GM12801 (cell line): ENCODE measurements around the gene NCF2.

ENCODE experiments used
- TF ChIP-seq, protein P1 (sequence below): IDR thresholded peaks from one replicate; pipeline ENCODE4 v1.5.1; 2011; ENCODE audit warnings: control low read depth; ENCODE audit not compliant: insufficient read length; ENCODE audit errors: extremely low read depth

The NCF2 gene

GRCh38 chr1:183562701-183563100 is 27.6 kb downstream of the NCF2 start:
- TF ChIP-seq, protein P1, sequence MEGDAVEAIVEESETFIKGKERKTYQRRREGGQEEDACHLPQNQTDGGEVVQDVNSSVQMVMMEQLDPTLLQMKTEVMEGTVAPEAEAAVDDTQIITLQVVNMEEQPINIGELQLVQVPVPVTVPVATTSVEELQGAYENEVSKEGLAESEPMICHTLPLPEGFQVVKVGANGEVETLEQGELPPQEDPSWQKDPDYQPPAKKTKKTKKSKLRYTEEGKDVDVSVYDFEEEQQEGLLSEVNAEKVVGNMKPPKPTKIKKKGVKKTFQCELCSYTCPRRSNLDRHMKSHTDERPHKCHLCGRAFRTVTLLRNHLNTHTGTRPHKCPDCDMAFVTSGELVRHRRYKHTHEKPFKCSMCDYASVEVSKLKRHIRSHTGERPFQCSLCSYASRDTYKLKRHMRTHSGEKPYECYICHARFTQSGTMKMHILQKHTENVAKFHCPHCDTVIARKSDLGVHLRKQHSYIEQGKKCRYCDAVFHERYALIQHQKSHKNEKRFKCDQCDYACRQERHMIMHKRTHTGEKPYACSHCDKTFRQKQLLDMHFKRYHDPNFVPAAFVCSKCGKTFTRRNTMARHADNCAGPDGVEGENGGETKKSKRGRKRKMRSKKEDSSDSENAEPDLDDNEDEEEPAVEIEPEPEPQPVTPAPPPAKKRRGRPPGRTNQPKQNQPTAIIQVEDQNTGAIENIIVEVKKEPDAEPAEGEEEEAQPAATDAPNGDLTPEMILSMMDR: no peak

DNA sequence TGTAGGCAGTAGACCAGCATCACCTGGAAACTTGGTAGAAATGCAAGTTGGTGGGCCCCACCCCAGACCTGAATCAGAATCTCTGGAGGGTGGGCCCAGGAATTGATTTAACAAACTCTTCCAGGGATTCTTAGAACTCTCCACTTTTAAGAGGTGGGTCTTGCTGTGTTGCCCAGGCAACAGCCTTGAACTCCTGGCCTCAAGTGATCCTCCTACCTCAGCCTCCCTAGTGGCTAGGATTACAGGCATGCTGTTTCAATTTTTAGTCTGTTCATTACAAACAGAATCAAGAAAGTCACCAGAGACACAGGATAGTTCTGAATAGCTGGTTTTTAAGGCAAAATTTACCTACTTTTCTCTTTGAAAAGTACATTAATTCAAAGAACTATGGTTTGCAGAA is 31.2 kb downstream of the NCF2 start:
- TF ChIP-seq, protein P1: no peak

DNA sequence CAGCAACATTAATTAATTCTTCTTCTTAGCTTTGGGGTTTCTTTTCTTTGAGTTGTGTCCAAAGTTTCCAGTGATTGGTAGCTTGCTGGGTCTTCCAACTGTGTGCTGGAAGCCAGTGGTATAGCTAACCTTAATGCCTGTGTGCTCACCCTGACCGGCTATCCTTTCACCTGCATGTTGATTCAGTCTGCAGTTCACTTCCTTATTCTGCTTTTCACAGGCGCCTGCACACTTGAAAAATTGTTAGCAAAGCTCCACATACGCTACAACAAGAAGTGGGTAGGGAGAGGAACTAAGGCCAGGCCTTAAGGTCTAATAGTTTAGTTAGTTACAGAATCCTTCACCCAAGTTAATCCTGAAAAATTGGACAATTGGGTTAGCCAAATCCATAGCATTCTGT is 35.7 kb downstream of the NCF2 start:
- TF ChIP-seq, protein P1: no peak

DNA sequence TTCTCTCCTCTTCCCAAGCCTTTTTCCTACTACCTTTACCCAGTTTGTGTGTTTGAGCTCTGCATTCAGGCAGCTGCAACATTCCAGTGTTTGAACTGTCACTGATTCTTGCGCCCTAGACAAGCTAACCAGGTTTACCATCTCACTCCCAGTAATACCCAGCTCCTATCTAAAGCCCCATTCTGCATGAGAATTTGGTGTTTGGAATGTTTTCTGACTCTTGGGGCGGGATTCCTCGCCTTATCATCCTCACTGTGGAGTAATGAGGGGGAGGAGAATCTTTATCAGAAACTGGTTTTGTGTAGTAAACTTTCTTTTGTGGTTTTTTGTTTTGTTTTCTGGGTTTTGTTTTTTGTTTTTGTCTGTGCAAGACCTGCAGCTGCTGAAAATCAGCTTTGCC is 36.5 kb downstream of the NCF2 start:
- TF ChIP-seq, protein P1: no peak

- TF ChIP-seq, protein P1: no peak
Observed at GRCh38 chr1:183553331-183553730, 36.9 kb downstream of the NCF2 start.

DNA sequence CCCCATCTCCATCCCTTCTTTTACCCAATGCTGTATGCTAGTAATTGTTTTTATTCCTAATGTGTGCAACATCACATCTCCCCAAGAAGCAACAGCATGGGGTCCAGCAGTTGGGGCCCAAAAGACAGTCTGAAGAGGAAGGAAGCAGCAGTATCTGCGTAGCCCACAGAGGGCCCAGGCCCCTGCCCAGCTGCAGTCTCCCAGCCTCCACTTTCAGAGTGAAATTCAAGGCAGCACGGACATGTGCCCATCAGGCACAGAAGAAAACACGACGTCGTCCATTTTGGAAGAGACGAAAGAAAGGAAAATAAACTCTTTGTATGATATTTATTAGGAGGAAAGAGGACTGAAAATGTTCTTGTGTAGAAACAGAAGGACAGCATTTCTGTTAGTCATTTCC is 37.4 kb downstream of the NCF2 start:
- TF ChIP-seq, protein P1: no peak

GRCh38 chr1:183552441-183552840 is 37.8 kb downstream of the NCF2 start:
- TF ChIP-seq, protein P1: no peak

DNA sequence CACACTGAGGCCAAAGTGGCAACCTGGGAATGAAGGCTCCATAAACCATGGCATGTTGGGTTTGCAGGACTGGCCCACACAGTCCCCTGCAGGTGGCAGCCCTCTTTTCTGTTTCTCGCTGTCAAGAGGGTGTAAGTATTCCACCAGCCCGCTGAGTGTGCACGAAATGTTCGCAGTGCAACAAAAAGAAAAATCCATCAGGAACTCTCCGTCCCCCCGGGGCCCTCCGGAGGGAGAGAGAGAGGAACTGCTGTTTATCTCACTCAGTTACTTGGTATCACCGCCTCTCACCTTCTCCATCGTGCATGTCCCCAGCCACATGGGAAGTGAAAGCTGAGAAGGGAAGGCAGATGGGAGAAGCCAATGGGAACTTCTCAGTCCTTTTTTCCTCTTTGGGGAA is 38.3 kb downstream of the NCF2 start:
- TF ChIP-seq, protein P1: no peak
